HG03108 (cell line): ENCODE data around the gene KPNB1.
"Not testable (repeated sequence)": the region's sequence is repeated elsewhere in the genome, so short reads cannot be mapped to it uniquely, and the experiment has no call there.

Experiments used
- ATAC-seq: cut with Tn5 transposase; IDR thresholded peaks from one replicate; pipeline ENCODE4 v1.9.1; 2021; ENCODE audit warnings: moderate library complexity; ENCODE audit not compliant: unreplicated experiment

The KPNB1 gene

GRCh38 chr17:47676510-47677165, 26.9 kb downstream of the KPNB1 start:
- ATAC-seq: no peak

- no peak for ATAC-seq
Measured at GRCh38 chr17:47678196-47678595, 28.5 kb downstream of the KPNB1 start.

GRCh38 chr17:47682138-47682537, 32.4 kb downstream of the KPNB1 start:
- ATAC-seq: no peak

- not testable (repeated sequence) for ATAC-seq
Measured at GRCh38 chr17:47682727-47683126, 33.0 kb downstream of the KPNB1 start.

- ATAC-seq: no peak
Measured at GRCh38 chr17:47684025-47684424, 34.3 kb downstream of the KPNB1 start.

GRCh38 chr17:47684535-47685193, 34.9 kb downstream of the KPNB1 start:
- no peak for ATAC-seq

- no peak for ATAC-seq
Measured at GRCh38 chr17:47685556-47686275, 36.0 kb downstream of the KPNB1 start.

- ATAC-seq: no peak
Measured at GRCh38 chr17:47686276-47686635, 36.5 kb downstream of the KPNB1 start.

GRCh38 chr17:47686664-47687327, 37.1 kb downstream of the KPNB1 start:
- no peak for ATAC-seq

- ATAC-seq: no peak
Measured at GRCh38 chr17:47687328-47687690, 37.6 kb downstream of the KPNB1 start.

- ATAC-seq: no peak
Measured at GRCh38 chr17:47687748-47688147, 38.0 kb downstream of the KPNB1 start.

GRCh38 chr17:47690121-47690520, 40.4 kb downstream of the KPNB1 start:
- ATAC-seq: no peak

GRCh38 chr17:47692137-47692894, 42.6 kb downstream of the KPNB1 start:
- ATAC-seq: no peak

GRCh38 chr17:47692895-47693730, 43.4 kb downstream of the KPNB1 start:
- no peak for ATAC-seq

- ATAC-seq: no peak
Measured at GRCh38 chr17:47693731-47694580, 44.2 kb downstream of the KPNB1 start, which contains the start of gene TBKBP1. TSS of gene TBKBP1 (plus strand) at chr17:47694161. CDS start at chr17:47696113, 1,952 bp downstream.

GRCh38 chr17:47694581-47695428, 45.1 kb downstream of the KPNB1 start:
- no peak for ATAC-seq

- no peak for ATAC-seq
Measured at GRCh38 chr17:47695429-47696376, 46.0 kb downstream of the KPNB1 start.
